ENCODE measurements around the gene HOXC9.

The HOXC9 gene

GRCh38 chr12:54002278-54002914 is 2.4 kb downstream of the HOXC9 start:
- FAIRE-seq = no peak

DNA sequence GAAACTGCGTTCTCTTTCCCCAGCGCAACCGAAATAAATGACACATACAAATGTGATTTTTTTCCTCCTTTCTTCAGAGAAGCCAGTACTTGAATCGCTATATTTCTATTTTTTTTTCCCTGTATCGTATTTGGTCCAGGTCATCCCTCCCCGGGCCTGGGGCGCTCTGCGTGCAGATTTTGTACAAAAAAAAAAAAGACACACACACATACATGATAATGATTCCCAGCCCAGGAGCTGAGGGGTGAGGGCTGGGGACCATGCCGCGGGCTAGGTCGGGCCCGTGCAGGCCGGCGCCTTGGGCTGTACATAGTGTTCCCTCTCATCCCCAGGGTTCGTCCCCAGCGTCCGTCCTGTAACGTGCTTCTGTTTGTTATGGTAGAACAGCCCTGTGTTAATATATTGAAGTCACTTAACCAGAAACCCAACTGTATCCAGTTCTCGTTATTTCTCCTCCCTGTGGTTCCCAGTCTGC is 3.0 kb downstream of the HOXC9 start:
- FAIRE-seq = no peak

GRCh38 chr12:54003625-54004024 is 3.7 kb downstream of the HOXC9 start:
- no peak for FAIRE-seq

DNA sequence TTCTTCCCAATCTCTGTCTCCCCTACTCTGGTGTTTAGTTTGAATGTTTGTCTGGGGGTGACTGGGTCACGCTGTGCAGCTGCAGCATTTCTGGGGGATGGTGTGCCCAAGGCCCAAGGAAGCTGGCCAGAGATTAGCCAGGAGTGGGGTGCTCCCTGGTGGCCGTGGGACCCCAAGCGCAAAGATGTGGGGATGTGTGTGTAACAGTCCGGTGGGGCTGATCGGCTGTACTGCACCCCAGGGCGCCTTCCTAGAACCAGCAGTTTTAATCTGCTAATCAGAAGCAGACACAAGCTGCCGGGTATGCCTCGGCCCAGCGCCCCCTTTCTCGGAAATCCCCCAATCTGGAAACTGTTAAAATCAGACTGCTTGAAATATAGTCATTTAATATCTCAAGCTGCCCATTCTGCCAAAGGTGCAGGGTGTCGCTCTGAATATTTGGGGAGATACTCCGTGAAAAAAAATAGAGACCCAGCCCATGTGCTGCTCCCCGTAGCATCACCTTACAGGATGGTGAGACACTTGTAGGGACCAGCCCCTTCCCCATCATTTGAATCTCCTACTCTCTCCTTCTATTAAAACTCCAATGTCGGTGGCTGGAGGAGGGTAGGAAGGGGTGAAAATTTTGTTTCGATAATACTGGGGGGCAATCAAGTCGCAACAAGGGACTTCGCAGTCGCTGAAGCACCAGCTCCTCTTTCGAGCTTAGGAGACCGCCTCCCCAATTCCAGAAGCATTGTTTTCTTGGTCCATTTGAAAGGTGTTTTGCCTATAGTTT is 4.3 kb downstream of the HOXC9 start:
- no peak for FAIRE-seq

- no peak for FAIRE-seq
Observed at GRCh38 chr12:54004841-54005530, 5.0 kb downstream of the HOXC9 start.

GRCh38 chr12:54005531-54005852 is 5.5 kb downstream of the HOXC9 start:
- FAIRE-seq = no peak

DNA sequence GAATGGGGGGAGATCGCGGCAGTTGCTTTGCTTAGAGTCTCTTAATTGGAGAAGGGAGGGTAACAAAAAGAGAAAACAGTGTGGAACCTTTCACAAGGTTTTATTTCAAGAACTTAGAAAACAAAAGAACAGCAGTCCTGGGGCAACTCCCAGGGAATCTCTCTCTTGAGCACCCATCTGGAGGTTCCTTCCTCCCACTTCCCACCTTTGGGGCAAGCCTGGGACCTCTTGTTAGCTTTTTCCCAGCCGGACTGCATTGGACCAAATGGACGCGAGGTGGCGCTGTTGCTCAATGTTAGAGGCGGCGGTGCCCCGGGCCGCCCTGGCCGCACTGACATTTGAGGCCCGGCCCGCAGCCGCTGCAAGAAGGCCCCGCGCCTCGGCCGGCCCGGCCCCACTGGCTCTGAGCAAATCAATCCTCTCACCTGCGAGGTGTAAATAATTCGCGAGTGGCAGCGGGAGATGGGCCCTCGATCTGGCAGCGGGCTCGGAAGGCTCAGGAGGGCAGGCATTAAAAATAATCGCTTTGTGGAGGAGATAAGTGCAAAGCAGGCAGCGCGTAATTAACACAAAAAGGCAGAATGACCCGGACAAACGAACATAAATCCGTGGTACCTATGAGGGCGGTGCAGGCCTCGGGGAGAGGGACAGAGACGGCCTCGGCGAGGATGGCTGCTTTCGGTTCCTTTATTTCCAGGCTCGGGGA is 6.0 kb downstream of the HOXC9 start:
- FAIRE-seq = no peak

- FAIRE-seq = no peak
Observed at GRCh38 chr12:54006559-54007220, 6.7 kb downstream of the HOXC9 start.

GRCh38 chr12:54007538-54008259 is 7.7 kb downstream of the HOXC9 start:
- no peak for FAIRE-seq

GRCh38 chr12:54008260-54008552 is 8.2 kb downstream of the HOXC9 start:
- FAIRE-seq = no peak

- FAIRE-seq = no peak
Observed at GRCh38 chr12:54009171-54010052, 9.5 kb downstream of the HOXC9 start.

DNA sequence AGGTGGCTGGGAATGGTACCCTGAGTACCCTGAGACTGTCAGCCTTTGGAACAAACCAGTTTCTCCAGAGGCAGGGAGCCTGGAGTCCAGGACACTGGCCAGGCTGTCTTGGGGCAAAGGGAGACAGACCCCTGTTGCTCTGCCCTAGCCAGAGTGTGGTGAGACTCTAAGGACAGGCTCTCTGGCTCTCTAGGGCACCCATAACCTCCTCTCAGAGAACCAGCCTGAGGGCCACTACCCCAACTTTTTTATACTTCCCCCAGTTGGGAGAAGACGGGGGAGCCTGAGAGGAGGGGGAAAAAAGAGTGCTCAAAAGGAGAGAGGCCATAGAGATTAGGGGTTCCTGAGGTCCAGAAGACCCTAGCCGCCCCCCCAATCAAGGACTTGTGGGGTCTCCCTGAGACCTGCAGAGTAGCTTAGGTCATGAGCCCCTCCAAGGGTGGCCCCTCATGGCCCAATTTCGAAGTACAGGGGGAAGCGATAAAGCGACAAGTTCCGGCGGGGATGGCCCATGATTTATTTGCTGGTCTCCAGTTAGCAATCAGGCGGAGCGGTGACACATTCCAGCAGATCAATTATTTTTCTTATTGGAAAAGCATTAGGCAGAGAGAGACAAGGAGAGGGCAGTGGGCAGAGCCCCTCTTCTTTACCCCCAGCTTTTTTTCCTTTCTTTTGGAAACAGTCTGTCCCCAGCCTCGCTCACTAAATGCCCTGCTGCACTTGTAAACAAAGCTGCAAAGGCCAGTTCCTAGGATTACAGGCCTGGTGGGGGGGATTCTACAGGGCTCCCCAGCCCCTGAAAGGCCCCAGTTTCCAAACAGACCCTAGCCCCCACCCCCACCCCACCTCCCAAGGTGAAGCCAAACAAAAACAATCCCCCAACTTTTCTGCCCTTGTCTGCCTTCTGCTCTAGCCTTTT is 10.4 kb downstream of the HOXC9 start:
- no peak for FAIRE-seq

GRCh38 chr12:54010972-54011664 is 11.2 kb downstream of the HOXC9 start:
- no peak for FAIRE-seq

DNA sequence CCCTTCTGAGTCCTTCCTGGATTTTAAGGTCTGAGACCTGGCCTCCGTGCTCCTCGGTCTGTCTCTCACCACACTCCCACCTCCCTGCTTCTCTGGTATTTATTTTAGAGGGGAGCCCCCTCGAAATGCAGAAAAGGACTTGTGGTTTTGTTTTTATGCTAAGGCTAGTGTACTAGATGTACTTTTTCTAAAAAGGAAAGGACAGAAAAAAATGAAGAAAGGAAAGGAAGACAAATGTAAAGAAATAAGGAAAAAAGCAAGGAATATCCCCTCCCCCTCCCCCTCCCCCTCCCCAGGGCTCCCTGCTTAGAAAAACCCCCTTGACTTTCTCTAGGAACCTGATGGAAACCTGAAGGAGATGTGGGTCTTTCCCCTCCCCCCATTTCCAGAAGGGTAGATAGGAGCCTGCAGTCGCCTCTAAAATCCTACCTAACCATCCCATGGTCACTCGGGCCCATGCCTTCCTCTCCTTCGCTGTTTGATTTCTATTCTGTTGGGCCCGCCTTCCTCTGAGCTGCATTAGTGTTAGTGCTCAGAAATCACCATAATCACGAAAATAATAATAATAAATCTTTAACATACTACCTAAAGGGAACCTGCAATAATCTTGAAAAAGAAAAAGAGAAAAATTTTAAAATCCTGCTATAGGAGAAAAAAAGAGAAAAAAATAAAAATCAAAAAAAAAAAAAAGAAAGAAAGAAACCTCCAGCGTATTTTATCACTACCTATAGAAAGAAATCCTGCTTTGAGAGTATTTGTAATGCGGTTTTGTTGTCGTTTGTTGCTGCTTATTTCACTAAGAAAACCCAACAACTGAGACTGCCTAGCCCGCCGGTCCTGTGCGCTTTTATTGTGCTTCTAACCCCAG is 11.9 kb downstream of the HOXC9 start:
- peak; percentile 43 for FAIRE-seq

DNA sequence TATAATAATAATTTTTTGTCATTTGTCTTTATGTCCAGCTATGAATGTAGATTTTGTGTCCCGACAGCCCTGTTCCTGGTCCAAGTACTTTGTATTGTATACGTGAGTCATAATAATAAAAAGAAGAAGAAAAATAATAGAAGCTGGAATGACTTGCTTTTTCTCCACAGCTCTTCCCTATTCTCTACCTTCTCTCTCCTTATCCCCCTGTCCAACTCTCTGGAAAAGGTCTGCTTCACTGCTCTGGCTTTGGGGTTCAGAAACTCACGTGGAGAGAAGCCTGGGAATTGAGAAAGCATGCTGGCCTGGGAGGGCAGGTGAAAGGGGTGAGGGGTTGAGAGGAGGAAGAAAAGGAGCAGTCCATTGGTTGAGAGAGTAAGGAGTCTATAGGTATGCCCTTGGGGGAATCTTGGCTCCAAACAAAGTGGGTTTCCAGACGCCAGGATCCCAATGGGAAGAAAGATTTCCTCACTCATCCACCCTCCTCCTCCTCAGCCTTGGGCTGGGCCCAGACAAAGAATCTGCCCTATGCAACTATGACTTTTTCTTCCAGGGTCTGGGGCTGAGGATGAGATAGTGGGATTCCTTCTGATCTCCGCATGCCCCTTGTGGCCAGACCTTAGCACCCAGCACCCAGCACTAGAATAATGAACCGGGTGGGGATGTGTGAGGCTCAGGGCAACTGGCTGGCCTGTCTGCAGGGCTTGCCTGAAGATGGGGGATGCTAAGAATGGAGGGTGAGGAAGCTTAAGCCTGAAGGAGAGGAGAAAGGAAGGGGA is 12.9 kb downstream of the HOXC9 start:
- FAIRE-seq = no peak

DNA sequence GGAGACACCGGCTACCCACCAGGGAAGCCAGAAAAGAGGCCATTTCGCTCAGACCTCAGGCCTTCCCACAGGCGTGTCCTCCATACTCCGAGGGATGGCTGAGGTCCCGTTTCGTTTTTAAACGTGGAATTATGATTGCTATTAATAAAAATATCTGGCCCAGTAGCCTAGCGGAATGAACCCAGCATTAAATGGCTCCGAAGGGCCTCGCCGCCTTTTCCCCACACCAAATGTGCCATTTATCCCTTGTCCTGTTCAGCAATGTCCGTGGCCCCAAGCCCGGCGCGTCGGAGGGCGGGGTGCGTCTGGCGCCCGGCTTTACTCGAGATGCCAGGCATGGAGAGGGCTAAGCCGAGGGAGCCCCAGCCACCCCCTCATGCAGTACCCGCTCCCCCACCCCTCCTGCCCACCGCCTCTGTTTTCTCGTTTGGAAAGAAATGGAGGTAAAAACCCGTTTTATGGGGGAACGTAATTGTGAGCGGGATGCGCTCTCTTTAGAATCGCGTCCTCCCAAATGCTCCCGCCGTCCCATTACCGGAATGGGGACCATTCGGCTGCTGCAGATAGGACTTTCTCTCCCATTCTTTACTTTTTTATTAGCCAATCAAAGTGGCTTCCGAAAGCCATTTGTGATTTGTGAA is 14.5 kb downstream of the HOXC9 start:
- FAIRE-seq = no peak

All from TTC549 (cell line).